HG02763 (cell line): ENCODE data around the gene SLC38A9.
"Not testable (repeated sequence)": the region's sequence is repeated elsewhere in the genome, so short reads cannot be mapped to it uniquely, and the experiment has no call there.

ENCODE experiments used
- ATAC-seq: cut with Tn5 transposase; IDR thresholded peaks from one replicate; pipeline ENCODE4 v1.9.1; 2021; ENCODE audit warnings: mild to moderate bottlenecking, moderate library complexity; ENCODE audit not compliant: unreplicated experiment

SLC38A9 gene

GRCh38 chr5:55618318-55618717 lies 93.8 kb downstream of the SLC38A9 start:
- ATAC-seq, result no peak

GRCh38 chr5:55613112-55613868 lies 98.8 kb downstream of the SLC38A9 start:
- ATAC-seq, result no peak

- no peak for ATAC-seq
Measured at GRCh38 chr5:55610542-55610941, 101.6 kb downstream of the SLC38A9 start.

GRCh38 chr5:55609413-55609812 lies 102.7 kb downstream of the SLC38A9 start:
- no peak for ATAC-seq

- no peak for ATAC-seq
Measured at GRCh38 chr5:55608595-55609349, 103.4 kb downstream of the SLC38A9 start.

GRCh38 chr5:55607309-55607708 lies 104.8 kb downstream of the SLC38A9 start:
- not testable (repeated sequence) for ATAC-seq

- ATAC-seq, result no peak
Measured at GRCh38 chr5:55604611-55605067, 107.5 kb downstream of the SLC38A9 start.

GRCh38 chr5:55603922-55604321 lies 108.2 kb downstream of the SLC38A9 start:
- ATAC-seq, result no peak

GRCh38 chr5:55601628-55602027 lies 110.5 kb downstream of the SLC38A9 start:
- ATAC-seq, result no peak

GRCh38 chr5:55601204-55601618 lies 110.9 kb downstream of the SLC38A9 start:
- no peak for ATAC-seq

GRCh38 chr5:55600497-55601203 lies 111.5 kb downstream of the SLC38A9 start:
- ATAC-seq, result no peak

- no peak for ATAC-seq
Measured at GRCh38 chr5:55600086-55600485, 112.0 kb downstream of the SLC38A9 start.

GRCh38 chr5:55599148-55600050 lies 112.7 kb downstream of the SLC38A9 start:
- no peak for ATAC-seq

GRCh38 chr5:55597014-55597981 lies 114.8 kb downstream of the SLC38A9 start:
- ATAC-seq, result no peak

GRCh38 chr5:55594671-55595070 lies 117.5 kb downstream of the SLC38A9 start:
- ATAC-seq, result no peak

- ATAC-seq, result no peak
Measured at GRCh38 chr5:55593115-55593472, 119.0 kb downstream of the SLC38A9 start.

GRCh38 chr5:55592388-55593114 lies 119.6 kb downstream of the SLC38A9 start:
- ATAC-seq, result no peak

- no peak for ATAC-seq
Measured at GRCh38 chr5:55591686-55592085, 120.4 kb downstream of the SLC38A9 start.

GRCh38 chr5:55585206-55585610 lies 126.9 kb downstream of the SLC38A9 start:
- ATAC-seq, result no peak
